GM19397 (cell line): ENCODE results near the gene SIK2.
"Not testable (repeated sequence)": the region's sequence is repeated elsewhere in the genome, so short reads cannot be mapped to it uniquely, and the experiment has no call there.

Source experiments
- ATAC-seq: cut with Tn5 transposase; IDR thresholded peaks from one replicate; pipeline ENCODE4 v1.9.1; 2021; ENCODE audit warnings: mild to moderate bottlenecking, moderate library complexity; ENCODE audit not compliant: unreplicated experiment

Gene SIK2

GRCh38 chr11:111696556-111696955 lies 94.3 kb downstream of the SIK2 start:
- ATAC-seq: no peak

DNA sequence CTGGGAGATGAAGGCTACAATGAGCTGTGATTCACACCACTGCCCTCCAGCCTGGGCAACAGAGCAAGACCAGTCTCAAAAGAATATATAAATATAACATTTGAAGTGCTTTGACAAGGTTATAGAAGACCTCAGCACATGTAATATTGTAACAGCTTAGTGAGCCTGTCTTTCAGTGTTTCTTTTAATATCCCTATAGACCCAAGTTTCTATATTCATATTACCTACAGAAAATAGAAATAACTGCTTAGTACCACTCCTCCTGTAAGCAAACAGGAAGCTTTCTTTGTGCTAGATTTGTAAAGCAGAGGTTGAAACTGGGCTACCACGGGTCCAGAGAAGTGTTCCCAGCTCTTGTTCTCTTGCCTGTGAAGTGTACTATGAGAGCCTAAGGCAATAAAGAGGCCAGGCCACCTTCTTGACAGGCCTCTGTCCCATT lies 95.7 kb downstream of the SIK2 start:
- ATAC-seq: peak; percentile 54

DNA sequence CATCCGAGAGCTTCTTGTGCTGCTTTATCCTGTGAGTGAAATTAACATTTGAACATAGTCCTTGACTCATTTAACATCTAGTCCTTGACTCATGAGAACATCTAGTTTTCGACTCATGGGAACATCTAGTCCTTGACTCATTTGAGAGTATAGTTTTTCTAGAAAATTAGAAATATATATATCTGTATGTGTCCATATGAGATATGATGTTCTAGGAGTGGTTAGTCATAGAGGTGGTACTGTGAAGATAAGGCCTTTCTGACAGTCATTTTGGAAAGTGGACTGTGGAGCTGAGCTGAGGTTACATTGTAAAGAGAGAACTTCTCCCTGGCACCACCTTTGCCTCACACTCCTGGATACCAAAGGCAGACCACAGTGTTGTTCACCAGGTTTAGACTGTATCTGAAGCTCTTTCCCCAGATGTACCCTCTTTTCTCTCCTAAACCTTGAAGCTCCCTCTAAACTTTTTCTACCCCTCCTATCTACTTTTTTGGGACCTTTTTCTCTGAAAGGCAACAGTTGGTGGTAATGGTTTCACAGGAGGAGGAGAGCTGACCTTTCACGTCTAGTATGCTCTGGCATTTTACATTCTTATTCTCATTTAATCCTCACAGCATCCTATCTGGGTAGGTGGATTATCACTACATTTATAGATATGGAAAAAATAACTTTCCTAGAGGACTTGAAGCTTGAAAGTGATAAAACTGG lies 96.8 kb downstream of the SIK2 start:
- no peak for ATAC-seq

- ATAC-seq: no peak
Observed at GRCh38 chr11:111699579-111700156, 97.4 kb downstream of the SIK2 start.

- ATAC-seq: no peak
Observed at GRCh38 chr11:111700162-111700561, 97.9 kb downstream of the SIK2 start.

GRCh38 chr11:111702623-111703022 lies 100.4 kb downstream of the SIK2 start:
- ATAC-seq: no peak

DNA sequence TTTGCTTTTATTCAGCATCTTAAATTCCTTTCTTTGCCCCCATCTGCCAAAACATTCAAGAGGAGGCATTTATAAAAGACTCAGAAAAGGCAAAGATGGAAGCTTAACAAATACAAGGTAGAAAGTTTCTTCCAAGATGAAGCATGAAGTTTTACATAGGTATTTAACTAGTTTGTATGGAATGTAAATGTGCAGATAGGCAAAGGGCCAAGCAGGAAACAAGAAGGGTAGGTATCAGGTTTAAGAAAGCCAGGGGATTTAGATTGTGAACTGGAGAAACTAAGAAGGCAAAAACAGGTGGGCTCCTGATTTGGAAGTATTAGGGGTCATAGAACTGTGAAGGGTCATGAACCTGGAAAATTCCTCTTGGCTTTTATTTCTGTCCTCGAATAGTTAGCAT lies 101.3 kb downstream of the SIK2 start:
- no peak for ATAC-seq

- no peak for ATAC-seq
Observed at GRCh38 chr11:111707039-111707690, 104.9 kb downstream of the SIK2 start.

- no peak for ATAC-seq
Observed at GRCh38 chr11:111707691-111708067, 105.4 kb downstream of the SIK2 start.

DNA sequence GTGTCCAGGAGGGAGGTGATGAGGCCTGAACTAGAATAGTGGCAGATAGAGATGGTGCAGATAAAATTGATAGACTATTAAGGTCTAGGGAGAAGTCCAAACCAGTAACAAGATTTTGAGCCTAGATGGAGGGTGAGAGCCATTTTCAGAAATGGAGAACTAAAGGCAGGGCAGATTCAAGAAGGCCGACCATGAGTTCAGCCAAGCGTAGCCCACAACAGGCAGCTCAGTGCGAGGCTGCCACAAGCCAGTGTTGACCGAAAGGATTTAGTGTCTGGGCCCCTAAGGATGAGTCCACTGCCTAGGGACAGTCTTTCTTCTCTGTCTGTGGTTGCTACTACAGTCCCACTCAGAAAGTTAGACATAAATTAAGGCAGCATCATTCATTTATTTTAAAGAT lies 112.3 kb downstream of the SIK2 start:
- no peak for ATAC-seq

- ATAC-seq: no peak
Observed at GRCh38 chr11:111715142-111715816, 113.0 kb downstream of the SIK2 start.

DNA sequence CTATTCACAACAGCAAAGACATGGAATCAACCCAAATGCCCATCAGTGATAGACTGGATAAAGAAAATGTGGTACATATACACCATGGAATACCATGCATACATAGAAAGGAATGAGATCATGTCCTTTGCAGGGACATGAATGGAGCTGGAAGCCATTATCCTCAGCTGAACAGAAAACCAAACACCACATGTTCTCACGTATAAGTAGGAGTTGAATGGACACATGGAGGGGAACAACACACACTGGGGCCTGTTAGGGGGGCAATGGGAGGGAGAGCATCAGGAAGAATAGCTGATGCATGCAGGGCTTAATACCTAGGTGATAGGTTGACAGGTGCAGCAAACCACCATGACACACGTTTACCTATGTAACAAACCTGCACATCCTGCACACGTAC lies 115.4 kb downstream of the SIK2 start:
- not testable (repeated sequence) for ATAC-seq

DNA sequence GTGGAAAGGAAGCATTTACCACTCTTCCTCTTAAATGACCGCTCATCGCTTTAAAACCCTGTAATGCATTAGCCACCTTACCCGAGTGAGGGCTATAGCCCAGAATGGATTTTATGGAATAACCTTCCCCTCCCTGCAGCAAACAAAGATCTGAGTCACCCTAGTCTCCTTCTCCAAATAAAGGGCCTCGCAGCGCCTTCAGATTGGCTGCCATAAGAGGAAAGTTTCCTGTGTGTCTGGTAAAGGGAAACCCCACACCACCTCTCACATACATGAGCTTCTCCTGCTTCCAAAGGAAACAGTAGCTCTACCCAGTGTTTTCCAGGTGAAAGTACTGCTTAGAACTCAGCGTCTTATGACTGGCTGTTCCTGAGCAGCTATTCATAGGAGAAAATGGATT lies 116.2 kb downstream of the SIK2 start:
- no peak for ATAC-seq

- no peak for ATAC-seq
Observed at GRCh38 chr11:111718859-111719258, 116.6 kb downstream of the SIK2 start.

DNA sequence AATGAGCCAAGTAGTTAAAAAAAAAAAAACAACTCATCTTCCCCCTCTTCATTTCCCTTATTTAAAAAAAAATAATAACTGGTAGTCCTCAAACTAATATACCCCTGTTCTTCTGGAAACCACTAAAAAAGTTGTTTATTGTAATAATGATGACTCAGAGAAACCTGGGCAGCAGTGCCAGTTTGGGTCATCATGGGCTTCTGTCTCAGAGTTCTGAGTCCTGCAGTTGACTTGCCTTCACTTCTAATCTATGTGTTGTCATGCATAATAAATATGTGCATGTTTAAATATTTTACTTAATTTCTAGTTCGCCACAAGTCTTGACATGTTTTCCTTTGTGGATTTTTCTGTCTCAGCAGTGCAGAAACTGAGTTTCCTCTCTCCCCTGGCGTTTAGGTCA lies 117.1 kb downstream of the SIK2 start:
- ATAC-seq: no peak

DNA sequence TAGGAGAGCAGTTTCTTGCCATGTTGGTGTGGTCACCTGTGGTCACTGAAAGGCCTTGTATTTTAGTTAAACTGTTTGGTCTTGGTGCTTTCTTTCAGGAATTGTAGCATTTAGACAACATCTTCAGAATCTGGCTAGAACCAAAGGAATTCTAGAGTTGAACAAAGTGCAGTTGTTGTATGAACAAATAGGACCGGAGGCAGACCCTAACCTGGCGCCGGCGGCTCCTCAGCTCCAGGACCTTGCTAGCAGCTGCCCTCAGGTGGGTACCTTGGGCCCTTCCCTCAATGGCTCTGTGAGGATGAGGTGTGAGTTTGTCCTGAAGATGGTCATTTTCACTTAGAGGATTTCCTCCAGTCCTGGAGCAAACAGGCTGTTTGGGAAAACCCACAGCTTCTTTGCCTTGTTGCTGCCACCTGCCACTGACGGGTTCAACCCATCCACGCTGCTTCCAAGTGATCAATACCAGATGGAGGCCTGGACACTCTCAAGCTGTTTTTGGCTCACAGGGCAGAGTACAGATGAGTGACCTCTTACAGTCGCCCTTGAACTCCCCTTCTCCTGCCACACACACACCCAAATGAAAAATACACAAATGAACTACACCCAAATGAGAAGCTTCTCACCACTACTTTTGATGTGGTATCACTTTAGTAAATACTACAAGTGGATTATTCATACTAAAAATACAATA lies 118.7 kb downstream of the SIK2 start:
- ATAC-seq: no peak

- no peak for ATAC-seq
Observed at GRCh38 chr11:111722501-111722900, 120.3 kb downstream of the SIK2 start.

- no peak for ATAC-seq
Observed at GRCh38 chr11:111723595-111723994, 121.3 kb downstream of the SIK2 start.

- no peak for ATAC-seq
Observed at GRCh38 chr11:111724615-111725129, 122.4 kb downstream of the SIK2 start.

DNA sequence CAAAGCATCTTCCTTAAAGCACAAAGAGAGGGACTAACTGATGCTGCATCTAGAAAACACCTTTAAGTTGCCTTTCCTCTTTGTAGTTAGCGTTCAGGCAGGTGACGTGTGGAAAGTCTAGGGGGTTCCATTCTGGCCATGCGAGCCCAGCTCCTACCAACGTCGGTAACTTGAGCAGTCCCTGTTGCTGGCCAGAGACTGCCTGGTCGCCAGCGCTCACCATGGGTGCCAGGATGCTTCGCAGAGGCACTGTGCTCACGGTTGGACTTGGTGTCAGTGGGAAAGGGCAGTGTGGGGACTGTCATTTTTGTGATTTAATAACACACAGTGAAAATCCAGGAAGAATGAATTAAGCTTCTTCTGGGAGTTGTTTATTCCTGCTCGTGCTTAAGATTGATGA lies 123.4 kb downstream of the SIK2 start:
- no peak for ATAC-seq

- no peak for ATAC-seq
Observed at GRCh38 chr11:111726301-111726713, 124.1 kb downstream of the SIK2 start.
